Activated gamma-delta T cell treated with Interleukin-2 at 50 U/mL for 16 hours (primary cell): Measurements from ENCODE around the gene IZUMO2.
"Not testable (repeated sequence)": the region's sequence is repeated elsewhere in the genome, so short reads cannot be mapped to it uniquely, and the experiment has no call there.

Experiments used
- DNase-seq: peaks from one replicate; pipeline ENCODE4 v3.0.0-alpha.2; 2020

Gene IZUMO2

GRCh38 chr19:50181121-50181520 lies 18.0 kb upstream of the IZUMO2 start:
- DNase-seq: no peak

DNA sequence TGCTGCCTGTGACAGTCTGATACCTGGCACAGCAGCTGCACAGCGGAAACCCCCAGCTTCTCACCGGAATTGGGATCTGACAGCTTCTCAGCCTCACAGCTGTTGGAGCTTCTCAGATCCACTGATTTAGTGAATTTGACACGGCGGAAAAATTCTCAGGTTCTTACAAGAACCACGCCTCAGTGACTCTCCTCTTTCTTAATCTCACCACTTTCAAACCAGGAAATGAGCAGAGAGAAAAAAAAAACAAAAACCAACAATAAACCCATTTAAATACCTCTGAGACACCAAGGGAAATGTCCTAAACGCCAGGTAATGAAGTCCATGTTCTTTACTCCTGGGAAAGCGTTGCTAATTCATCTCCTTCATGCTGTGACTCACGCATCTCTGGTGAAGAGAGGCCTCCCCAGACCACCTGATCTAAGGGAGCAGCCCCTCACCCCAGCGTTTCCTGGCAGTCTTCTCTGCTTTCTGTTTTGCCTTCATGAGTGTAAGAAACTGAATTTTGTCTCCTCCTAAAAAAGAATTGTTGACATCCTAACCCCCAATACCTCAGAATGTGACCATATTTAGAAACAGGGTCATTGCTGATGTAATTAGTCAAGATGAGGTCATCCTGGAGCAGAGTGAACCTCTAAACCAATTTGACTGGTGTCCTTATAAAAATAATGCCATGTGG lies 15.9 kb upstream of the IZUMO2 start:
- DNase-seq: no peak

GRCh38 chr19:50178320-50178719 lies 15.2 kb upstream of the IZUMO2 start:
- no peak for DNase-seq

- DNase-seq: no peak
Observed at GRCh38 chr19:50176775-50177174, 13.7 kb upstream of the IZUMO2 start.

GRCh38 chr19:50175924-50176323 lies 12.8 kb upstream of the IZUMO2 start:
- DNase-seq: no peak

DNA sequence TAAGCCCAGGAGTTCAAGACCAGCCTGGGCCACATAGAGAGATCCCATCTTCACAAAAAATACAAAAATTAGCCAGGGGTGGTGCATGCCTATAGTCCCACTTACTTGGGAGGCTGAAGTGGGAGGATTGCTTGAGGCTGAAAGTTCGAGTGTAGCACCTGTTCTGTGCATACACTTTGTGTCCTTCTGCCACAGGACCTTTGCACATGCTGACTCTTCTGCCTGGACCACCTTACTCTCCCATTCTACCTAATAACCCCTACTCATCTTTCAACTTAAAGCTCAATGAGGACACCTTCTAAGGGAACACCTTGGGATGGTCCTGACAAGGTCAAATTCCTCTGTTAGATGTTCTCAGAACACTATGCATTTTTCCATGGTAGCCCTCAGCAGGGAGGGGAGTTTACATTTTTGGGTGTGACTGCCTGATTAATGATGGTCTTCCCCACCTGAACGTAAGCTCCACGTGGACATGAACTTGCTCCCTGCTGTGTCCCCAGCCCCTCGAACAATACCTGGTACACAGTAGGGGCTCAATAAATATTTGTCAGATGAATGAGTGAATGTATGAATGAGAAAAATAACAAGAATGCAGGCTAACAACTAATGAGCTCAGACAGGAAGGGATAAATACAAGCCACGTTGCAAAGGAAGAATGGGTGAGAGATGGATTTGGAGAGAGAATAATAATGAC lies 11.2 kb upstream of the IZUMO2 start:
- DNase-seq: no peak

- no peak for DNase-seq
Observed at GRCh38 chr19:50173127-50173526, 10.0 kb upstream of the IZUMO2 start.

DNA sequence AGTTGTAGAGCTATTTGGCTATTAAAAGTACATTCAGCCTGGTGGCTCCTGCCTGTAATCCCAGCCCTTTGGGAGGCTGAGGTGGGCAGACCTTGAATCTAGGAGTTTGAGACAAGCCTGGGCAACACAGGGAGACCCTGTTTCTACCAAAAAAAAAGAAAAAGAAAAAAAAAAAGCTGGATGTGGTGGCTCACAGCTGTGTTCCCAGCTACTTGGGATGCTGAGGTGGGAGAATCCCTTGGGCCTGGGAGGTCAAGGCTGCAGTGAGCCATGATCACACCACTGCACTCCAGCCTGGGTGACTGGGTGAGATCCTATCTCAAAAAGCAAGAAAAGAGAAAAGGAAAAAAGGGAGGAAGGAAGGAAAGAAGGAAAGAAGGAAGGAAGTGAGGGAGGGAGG lies 9.6 kb upstream of the IZUMO2 start:
- no peak for DNase-seq

GRCh38 chr19:50171752-50172151 lies 8.7 kb upstream of the IZUMO2 start:
- DNase-seq: no peak

GRCh38 chr19:50167314-50167721 lies 4.2 kb upstream of the IZUMO2 start:
- no peak for DNase-seq

GRCh38 chr19:50159078-50159477 lies 4.0 kb downstream of the IZUMO2 start:
- no peak for DNase-seq

DNA sequence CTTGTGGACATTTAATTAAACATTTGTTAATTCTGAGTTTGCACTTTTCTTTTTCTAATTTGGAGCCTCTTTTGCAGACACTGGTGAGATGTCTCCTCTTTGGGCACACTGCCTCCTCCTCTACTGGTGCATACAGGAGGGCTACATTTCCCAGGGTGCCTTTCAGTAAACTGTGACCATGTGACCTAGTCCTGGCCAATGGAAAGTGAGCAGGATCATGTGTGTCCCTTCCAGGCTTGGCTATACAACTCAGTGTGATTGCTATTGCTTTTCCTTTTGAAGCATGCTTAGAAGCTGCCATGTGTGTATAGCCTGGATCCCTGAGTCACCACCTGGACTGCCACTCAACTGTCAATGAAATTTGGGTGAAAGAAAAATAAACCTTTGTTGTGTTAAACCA lies 4.5 kb downstream of the IZUMO2 start:
- no peak for DNase-seq

DNA sequence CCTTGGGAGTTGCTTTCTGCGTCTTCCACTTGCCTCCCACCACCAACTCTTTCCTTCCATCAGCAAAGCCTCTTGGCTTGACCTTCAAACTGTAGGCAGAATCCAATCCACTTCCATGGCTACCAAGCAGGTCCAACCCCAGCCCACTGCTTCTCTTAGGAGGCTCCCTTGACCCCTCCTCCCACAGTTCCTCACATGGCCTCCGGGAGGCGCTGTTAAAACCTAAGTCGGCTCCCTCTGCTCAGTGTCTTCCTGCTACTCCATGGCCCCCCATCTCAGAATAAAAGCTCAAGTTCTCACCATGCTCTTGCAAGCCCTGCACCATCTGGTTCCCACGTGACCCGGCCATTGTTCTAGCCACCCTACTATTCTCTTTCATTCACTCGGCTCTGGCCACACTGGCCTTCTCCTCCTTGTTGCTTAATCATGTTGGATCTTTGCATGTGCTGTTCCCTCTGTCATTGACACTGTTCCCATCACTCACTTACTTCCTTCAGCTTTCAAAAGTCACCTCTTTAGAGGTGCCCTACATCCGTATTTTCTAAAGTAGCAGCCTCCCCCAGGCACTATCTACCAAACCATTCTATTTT lies 7.5 kb downstream of the IZUMO2 start:
- DNase-seq: no peak

- no peak for DNase-seq
Observed at GRCh38 chr19:50154529-50154928, 8.6 kb downstream of the IZUMO2 start.

DNA sequence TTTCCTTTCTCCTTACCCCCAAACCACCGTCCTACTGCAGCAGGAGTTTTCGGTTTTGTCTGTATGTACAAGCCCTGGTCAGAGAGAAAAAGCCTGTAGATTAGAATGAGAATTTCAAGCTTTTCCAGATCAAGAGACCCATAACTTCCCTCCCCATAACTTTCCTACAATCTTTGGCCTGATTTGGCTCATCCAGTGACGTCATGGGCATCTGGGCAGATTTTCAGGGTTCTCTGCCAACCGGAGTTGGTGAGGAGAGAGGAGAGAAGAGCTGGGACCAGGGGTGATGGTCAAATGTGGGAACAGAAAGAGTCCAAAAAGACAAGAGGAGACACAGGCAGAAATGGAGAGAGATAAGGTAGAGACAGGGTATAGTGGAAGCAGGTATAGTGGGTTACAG lies 10.5 kb downstream of the IZUMO2 start:
- no peak for DNase-seq

DNA sequence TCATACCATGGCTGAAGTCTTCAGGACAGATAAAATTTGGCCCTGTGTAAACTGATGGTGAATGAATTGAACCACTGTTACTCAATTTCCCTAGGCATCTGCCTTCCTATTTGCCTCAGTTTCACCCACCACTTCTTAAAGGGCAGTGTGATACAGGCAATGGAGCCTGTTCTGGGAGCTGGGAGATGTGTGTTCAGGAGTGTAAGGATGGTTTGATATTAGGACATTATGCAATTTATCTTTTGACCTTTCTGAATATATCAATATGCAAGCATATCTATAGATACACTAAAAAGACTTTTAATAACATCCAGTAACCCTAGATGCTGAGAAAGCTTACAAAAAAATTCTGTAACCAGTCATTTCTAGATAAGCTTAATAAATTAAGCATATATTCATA lies 14.6 kb downstream of the IZUMO2 start:
- no peak for DNase-seq

GRCh38 chr19:50147462-50148423 lies 15.3 kb downstream of the IZUMO2 start:
- peak; percentile 61 for DNase-seq

DNA sequence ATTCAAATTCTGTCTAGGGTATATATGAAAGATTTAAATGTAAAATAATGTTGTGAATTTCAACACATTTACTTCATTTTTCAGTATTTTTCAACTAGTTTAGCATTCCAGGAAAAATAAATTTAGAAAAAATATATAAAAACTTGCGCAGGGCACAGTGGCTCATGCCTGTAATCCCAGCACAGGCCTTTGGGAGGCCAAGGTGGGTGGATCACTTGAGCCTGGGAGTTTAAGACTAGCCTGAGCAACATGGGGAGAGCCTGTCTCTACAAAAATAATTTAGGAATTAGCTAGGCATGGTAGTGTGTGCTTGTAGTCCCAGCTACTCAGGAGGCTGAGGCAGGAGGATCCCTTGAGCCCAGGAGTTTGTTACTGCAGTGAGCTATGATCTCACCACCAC lies 21.2 kb downstream of the IZUMO2 start:
- not testable (repeated sequence) for DNase-seq

DNA sequence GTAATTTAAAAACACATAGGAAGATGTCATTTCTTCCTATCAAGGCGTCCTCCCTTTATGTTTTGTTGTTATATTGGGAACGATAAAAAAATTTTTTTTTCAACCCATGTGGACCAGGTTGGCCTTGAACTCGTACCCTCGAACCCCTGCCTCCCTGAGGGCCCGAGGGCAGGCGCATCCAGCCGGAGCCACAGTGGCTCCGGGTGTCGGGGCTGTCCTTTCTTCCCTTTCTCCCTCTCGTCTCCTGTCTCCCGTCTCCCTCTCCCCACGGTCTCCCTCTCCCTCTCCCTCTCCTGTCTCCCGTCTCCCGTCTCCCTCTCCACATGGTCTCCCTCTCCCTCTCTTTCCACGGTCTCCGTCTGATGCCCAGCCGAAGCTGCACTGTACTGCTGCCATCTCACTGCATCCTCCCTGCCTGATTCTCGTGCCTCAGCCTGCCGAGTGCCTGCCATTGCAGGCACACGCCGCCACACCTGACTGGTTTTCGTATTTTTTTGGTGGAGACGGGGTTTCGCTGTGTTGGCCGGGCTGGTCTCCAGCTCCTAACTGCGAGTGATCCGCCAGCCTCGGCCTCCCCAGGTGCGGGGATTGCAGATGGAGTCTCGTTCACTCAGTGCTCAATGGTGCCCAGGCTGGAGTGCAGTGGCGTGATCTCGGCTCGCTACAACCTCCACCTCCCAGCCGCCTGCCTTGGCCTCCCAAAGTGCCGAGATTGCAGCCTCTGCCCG lies 22.8 kb downstream of the IZUMO2 start:
- DNase-seq: not testable (repeated sequence)

DNA sequence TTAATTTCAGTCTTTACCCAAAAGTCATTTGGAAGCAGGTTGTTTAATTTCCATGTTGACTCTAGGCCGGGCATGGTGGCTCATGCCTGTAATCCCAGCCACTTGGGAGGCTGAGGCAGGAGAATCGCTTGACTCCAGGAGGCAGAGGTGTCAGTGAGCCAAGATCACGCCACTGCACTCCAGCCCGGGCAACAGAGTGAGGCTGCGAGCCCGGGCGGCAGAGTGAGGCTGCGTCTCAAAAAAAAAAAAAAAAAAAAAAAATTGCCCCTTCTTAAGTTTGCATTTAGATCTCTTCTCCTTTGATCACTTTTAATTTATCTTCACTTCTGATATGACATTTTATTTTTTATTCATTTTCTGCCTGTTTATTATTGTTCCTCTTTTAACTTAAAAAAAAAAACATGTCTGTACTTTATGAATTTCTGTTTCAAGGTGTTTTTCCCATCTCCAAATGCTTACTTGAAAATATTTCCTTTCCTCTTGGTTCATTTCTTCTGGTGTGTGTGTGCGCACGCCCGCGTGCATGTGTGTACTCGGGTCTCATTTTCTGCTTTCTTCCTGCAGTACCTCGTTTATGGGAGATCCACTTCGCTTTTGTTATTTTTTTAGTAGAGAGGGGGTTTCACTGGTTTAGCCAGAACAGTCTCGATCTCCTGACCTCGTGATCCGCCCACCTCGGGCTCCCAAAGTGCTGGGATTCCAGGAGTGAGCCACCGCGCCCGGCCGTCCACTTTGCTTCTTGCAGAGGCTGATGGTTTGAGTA lies 26.3 kb downstream of the IZUMO2 start:
- DNase-seq: not testable (repeated sequence)

DNA sequence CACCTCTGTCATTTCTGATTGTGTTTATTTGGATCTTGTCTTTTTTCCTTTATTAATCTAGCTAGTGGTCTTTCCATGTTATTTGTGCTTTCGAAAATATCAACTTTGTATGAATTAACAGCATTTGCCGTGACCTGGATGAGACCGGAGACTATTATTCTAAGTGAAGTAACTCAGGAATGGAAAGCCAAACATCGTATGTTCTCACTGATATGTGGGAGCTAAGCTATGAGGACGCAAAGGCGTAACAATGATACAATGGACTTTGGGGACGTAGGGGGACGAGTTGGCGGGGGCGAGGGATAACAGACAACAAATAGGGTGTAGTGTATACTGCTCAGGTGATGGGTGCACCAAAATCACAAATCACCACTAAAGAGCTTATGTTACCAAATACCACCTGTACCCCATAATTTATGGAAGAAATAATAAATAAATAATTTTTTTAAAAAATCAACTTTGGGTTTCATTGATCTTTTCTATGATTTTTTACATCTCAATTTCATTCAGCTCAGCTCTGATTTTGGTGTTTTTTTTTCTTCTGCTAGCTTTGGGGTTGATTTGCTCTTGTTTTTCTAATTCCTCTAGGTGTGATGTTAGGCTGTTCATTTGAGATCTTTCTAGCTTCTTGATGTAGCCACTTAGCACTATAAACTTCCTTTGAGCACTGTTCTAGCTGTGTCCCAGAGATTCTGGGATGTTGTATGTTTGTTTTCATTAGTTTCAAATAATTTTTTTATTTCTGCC lies 27.1 kb downstream of the IZUMO2 start:
- DNase-seq: not testable (repeated sequence)
